ENCODE results near the gene TAF5L.

TAF5L gene

GRCh38 chr1:229590119-229590518 lies 35.8 kb downstream of the TAF5L start:
- no peaks in the 10 kb centered on the region for H3K4me1 ChIP-seq (ENCODE audit: insufficient read depth, low read length)
- H3K36me3 ChIP-seq (ENCODE audit: insufficient read depth, low read length) = peaks cover 23% of the 10 kb centered on the region
- no peak overlapping the region for H2AFZ ChIP-seq (ENCODE audit: low read depth, low read length)
- no peak overlapping the region for H3K4me3 ChIP-seq (ENCODE audit: low read length)
- H3K27me3 ChIP-seq (ENCODE audit: insufficient read depth, low read length) = no peaks in the 10 kb centered on the region
- H3K9me3 ChIP-seq (ENCODE audit: low read length) = no peaks in the 10 kb centered on the region

GRCh38 chr1:229585338-229585737 lies 40.6 kb downstream of the TAF5L start:
- H3K9me3 ChIP-seq (ENCODE audit: low read length) = no peaks in the 10 kb centered on the region
- H2AFZ ChIP-seq (ENCODE audit: low read depth, low read length) = no peak overlapping the region
- H3K36me3 ChIP-seq (ENCODE audit: insufficient read depth, low read length) = no peaks in the 10 kb centered on the region
- H3K27me3 ChIP-seq (ENCODE audit: insufficient read depth, low read length) = no peaks in the 10 kb centered on the region
- no peaks in the 10 kb centered on the region for H3K4me1 ChIP-seq (ENCODE audit: insufficient read depth, low read length)
- H3K4me3 ChIP-seq (ENCODE audit: low read length) = no peak overlapping the region

- Histone ChIP-seq H3K27me3 (ENCODE audit: insufficient read depth, low read length) (no peaks in the 10 kb centered on the region), H3K4me1 (ENCODE audit: insufficient read depth, low read length) (peaks cover 13% of the 10 kb centered on the region), H3K36me3 (ENCODE audit: insufficient read depth, low read length) (no peaks in the 10 kb centered on the region), H3K4me3 (ENCODE audit: low read length) (no peak overlapping the region), H2AFZ (ENCODE audit: low read depth, low read length) (no peak overlapping the region), H3K9me3 (ENCODE audit: low read length) (no peaks in the 10 kb centered on the region)
Measured at GRCh38 chr1:229582715-229583114, 43.2 kb downstream of the TAF5L start.

- peaks cover 13% of the 10 kb centered on the region for H3K4me1 ChIP-seq (ENCODE audit: insufficient read depth, low read length)
- no peak overlapping the region for H3K4me3 ChIP-seq (ENCODE audit: low read length)
- H3K9me3 ChIP-seq (ENCODE audit: low read length) = no peaks in the 10 kb centered on the region
Measured at GRCh38 chr1:229582011-229582694, 43.8 kb downstream of the TAF5L start.

GRCh38 chr1:229581485-229581884 lies 44.4 kb downstream of the TAF5L start:
- H3K27me3 ChIP-seq (ENCODE audit: insufficient read depth, low read length) = no peaks in the 10 kb centered on the region
- no peaks in the 10 kb centered on the region for H3K9me3 ChIP-seq (ENCODE audit: low read length)
- H3K4me3 ChIP-seq (ENCODE audit: low read length) = no peak overlapping the region
- no peak overlapping the region for H2AFZ ChIP-seq (ENCODE audit: low read depth, low read length)
- no peaks in the 10 kb centered on the region for H3K36me3 ChIP-seq (ENCODE audit: insufficient read depth, low read length)
- peaks cover 13% of the 10 kb centered on the region for H3K4me1 ChIP-seq (ENCODE audit: insufficient read depth, low read length)

More at GRCh38 chr1:229582011-229582694, 43.8 kb downstream of the TAF5L start:
- H3K27me3 ChIP-seq (ENCODE audit: insufficient read depth, low read length) = no peaks in the 10 kb centered on the region
- no peaks in the 10 kb centered on the region for H3K36me3 ChIP-seq (ENCODE audit: insufficient read depth, low read length)
- no peak overlapping the region for H2AFZ ChIP-seq (ENCODE audit: low read depth, low read length)

- H2AFZ ChIP-seq (ENCODE audit: low read depth, low read length) = peak overlapping the region; percentile 38
- H3K4me1 ChIP-seq (ENCODE audit: insufficient read depth, low read length) = peaks cover 13% of the 10 kb centered on the region
- H3K9me3 ChIP-seq (ENCODE audit: low read length) = no peaks in the 10 kb centered on the region
- peak overlapping the region; percentile 33 for H3K4me3 ChIP-seq (ENCODE audit: low read length)
- H3K27me3 ChIP-seq (ENCODE audit: insufficient read depth, low read length) = no peaks in the 10 kb centered on the region
- no peaks in the 10 kb centered on the region for H3K36me3 ChIP-seq (ENCODE audit: insufficient read depth, low read length)
Measured at GRCh38 chr1:229579059-229579673, 46.8 kb downstream of the TAF5L start.

- Histone ChIP-seq H3K27me3 (ENCODE audit: insufficient read depth, low read length) (no peaks in the 10 kb centered on the region), H3K4me1 (ENCODE audit: insufficient read depth, low read length) (peaks cover 13% of the 10 kb centered on the region), H3K4me3 (ENCODE audit: low read length) (peak overlapping the region; percentile 33), H3K9me3 (ENCODE audit: low read length) (no peaks in the 10 kb centered on the region), H2AFZ (ENCODE audit: low read depth, low read length) (peak overlapping the region; percentile 38), H3K36me3 (ENCODE audit: insufficient read depth, low read length) (no peaks in the 10 kb centered on the region)
Measured at GRCh38 chr1:229578168-229579058, 47.5 kb downstream of the TAF5L start.

- no peaks in the 10 kb centered on the region for H3K9me3 ChIP-seq (ENCODE audit: low read length)
- no peak overlapping the region for H3K4me3 ChIP-seq (ENCODE audit: low read length)
- no peaks in the 10 kb centered on the region for H3K27me3 ChIP-seq (ENCODE audit: insufficient read depth, low read length)
- H3K36me3 ChIP-seq (ENCODE audit: insufficient read depth, low read length) = no peaks in the 10 kb centered on the region
- H3K4me1 ChIP-seq (ENCODE audit: insufficient read depth, low read length) = peaks cover 13% of the 10 kb centered on the region
- H2AFZ ChIP-seq (ENCODE audit: low read depth, low read length) = no peak overlapping the region
Measured at GRCh38 chr1:229574679-229575442, 51.1 kb downstream of the TAF5L start.

- no peaks in the 10 kb centered on the region for H3K9me3 ChIP-seq (ENCODE audit: low read length)
- no peaks in the 10 kb centered on the region for H3K36me3 ChIP-seq (ENCODE audit: insufficient read depth, low read length)
- H3K4me3 ChIP-seq (ENCODE audit: low read length) = no peak overlapping the region
- no peaks in the 10 kb centered on the region for H3K27me3 ChIP-seq (ENCODE audit: insufficient read depth, low read length)
- H3K4me1 ChIP-seq (ENCODE audit: insufficient read depth, low read length) = no peaks in the 10 kb centered on the region
- no peak overlapping the region for H2AFZ ChIP-seq (ENCODE audit: low read depth, low read length)
Measured at GRCh38 chr1:229572286-229572685, 53.6 kb downstream of the TAF5L start.

- Histone ChIP-seq H3K4me1 (ENCODE audit: insufficient read depth, low read length) (no peaks in the 10 kb centered on the region), H3K27me3 (ENCODE audit: insufficient read depth, low read length) (no peaks in the 10 kb centered on the region), H3K9me3 (ENCODE audit: low read length) (no peaks in the 10 kb centered on the region), H3K36me3 (ENCODE audit: insufficient read depth, low read length) (no peaks in the 10 kb centered on the region), H3K4me3 (ENCODE audit: low read length) (no peak overlapping the region), H2AFZ (ENCODE audit: low read depth, low read length) (no peak overlapping the region)
Measured at GRCh38 chr1:229570891-229571516, 54.9 kb downstream of the TAF5L start.

- Histone ChIP-seq H3K4me1 (ENCODE audit: insufficient read depth, low read length) (no peaks in the 10 kb centered on the region), H3K9me3 (ENCODE audit: low read length) (no peaks in the 10 kb centered on the region), H3K27me3 (ENCODE audit: insufficient read depth, low read length) (no peaks in the 10 kb centered on the region), H3K4me3 (ENCODE audit: low read length) (no peak overlapping the region), H3K36me3 (ENCODE audit: insufficient read depth, low read length) (no peaks in the 10 kb centered on the region), H2AFZ (ENCODE audit: low read depth, low read length) (no peak overlapping the region)
Measured at GRCh38 chr1:229570305-229570704, 55.6 kb downstream of the TAF5L start.

GRCh38 chr1:229567109-229567868 lies 58.6 kb downstream of the TAF5L start:
- no peaks in the 10 kb centered on the region for H3K4me1 ChIP-seq (ENCODE audit: insufficient read depth, low read length)

More at GRCh38 chr1:229567109-229567868, 58.6 kb downstream of the TAF5L start:
- Histone ChIP-seq H3K27me3 (ENCODE audit: insufficient read depth, low read length) (no peaks in the 10 kb centered on the region), H3K9me3 (ENCODE audit: low read length) (no peaks in the 10 kb centered on the region), H3K36me3 (ENCODE audit: insufficient read depth, low read length) (no peaks in the 10 kb centered on the region), H2AFZ (ENCODE audit: low read depth, low read length) (no peak overlapping the region), H3K4me3 (ENCODE audit: low read length) (no peak overlapping the region)

All from neuron (in vitro differentiated cells).